K562 (cell line): ENCODE measurements around the gene SIRPA. TPM values are rescaled to one million over a fixed set of nuclear protein-coding genes. Genes with fewer than 3 reads are reported as not detected.

Experiments
- ATAC-seq: fragments of 200-7000 bp; cut with Tn5 transposase; 3 replicates; pipeline ENCODE4 v1.9.1; 2020; ENCODE audit warnings: moderate library complexity
- BruUV-seq: library from RNA; stranded (reverse); fragments of 400-500 nt; replicated peaks from 2 replicates; lab custom pipeline; 2021; lab: Mats Ljungman, UMichigan
- CTCF ChIA-PET: fragments of 300-600 bp; formaldehyde crosslinking; extraction: SDS; loops from one replicate; lab custom pipeline; 2021; ENCODE audit warnings: low intra/inter-chr PET ratio; lab: Yijun Ruan, JAX
- POLR2A ChIA-PET: fragments of 300-600, 350-650 bp; sonication (Branson Sonifier 250); formaldehyde crosslinking; extraction: SDS; loops from one replicate; lab custom pipeline; 2021; ENCODE audit warnings: antibody characterized with exemption, inconsistent platforms; lab: Yijun Ruan, JAX
- DNase-seq, 4 experiments: peaks; one replicate each; pipeline versions ENCODE4 v3.0.0 to v3.0.0-alpha.2; 2011 to 2018; ENCODE audit warnings: low spot score in 3 of 4, mixed read lengths in 3 of 4; ENCODE audit errors: extremely low read depth in 1 of 4
- FAIRE-seq: peaks from 2 replicates; lab custom pipeline; 2011; peaks lifted over from hg19 to GRCh38; lab: Jason Lieb, UNC
- H2AFZ ChIP-seq: 2 replicates; pipeline ENCODE4 v1.6.0; 2011; ENCODE audit warnings: low read depth, low read length, control low read depth, inconsistent platforms
- H3K27ac ChIP-seq: fragments of 200-600 bp; 3 replicates; pipeline ENCODE4 v1.8.0; 2011; ENCODE audit warnings: low read depth, mild to moderate bottlenecking, control low read depth, inconsistent platforms, low read length, moderate library complexity, mixed read lengths; ENCODE audit errors: extremely low read depth
- H3K27me3 ChIP-seq, 2 experiments: fragments of 300-600 bp in 1 of 2; 2 replicates in 1 of 2; 3 replicates in 1 of 2; pipeline versions ENCODE4 v1.6.0 to v1.8.0; 2011; ENCODE audit warnings: inconsistent platforms in 2 of 2, low read length in 2 of 2, mild to moderate bottlenecking in 1 of 2, mixed read lengths in 1 of 2, moderate library complexity in 1 of 2; ENCODE audit not compliant: control insufficient read depth in 2 of 2, insufficient read depth in 2 of 2
- H3K36me3 ChIP-seq: fragments of 300-600 bp; 3 replicates; pipeline ENCODE4 v1.8.0; 2011; ENCODE audit warnings: mild to moderate bottlenecking, low read length, inconsistent platforms; ENCODE audit not compliant: control insufficient read depth, insufficient read depth
- H3K4me1 ChIP-seq, 2 experiments: fragments of 200-600 bp in 1 of 2; replicated peaks in 1 of 2; 2 replicates in 1 of 2; 3 replicates in 1 of 2; pipeline versions ENCODE4 v1.5.1 to v1.8.0; 2011; ENCODE audit warnings: inconsistent platforms in 2 of 2, low read length in 2 of 2, mild to moderate bottlenecking in 1 of 2, mixed read lengths in 1 of 2, moderate library complexity in 1 of 2; ENCODE audit not compliant: control insufficient read depth in 2 of 2, insufficient read depth in 2 of 2
- H3K4me2 ChIP-seq: 2 replicates; pipeline ENCODE4 v1.6.1; 2011; ENCODE audit warnings: low read length, control low read depth, inconsistent platforms, mixed read lengths; ENCODE audit not compliant: insufficient read depth
- H3K4me3 ChIP-seq: fragments of 200-600 bp; sonication (generic), shearing (Covaris generic); 2 replicates; pipeline ENCODE4 v1.5.1; 2016; ENCODE audit warnings: control low read depth, inconsistent platforms
- H3K79me2 ChIP-seq: fragments of 200-600 bp; 3 replicates; pipeline ENCODE4 v1.8.0; 2011; ENCODE audit warnings: low read length, inconsistent platforms; ENCODE audit not compliant: control insufficient read depth, insufficient read depth
- H3K9ac ChIP-seq, 2 experiments: 2 replicates each; pipeline versions ENCODE4 v1.6.0 to v1.6.1; 2011; ENCODE audit warnings: low read depth in 2 of 2, low read length in 2 of 2, control low read depth in 1 of 2, inconsistent platforms in 1 of 2, mild to moderate bottlenecking in 1 of 2, mixed read lengths in 1 of 2; ENCODE audit not compliant: insufficient read depth in 1 of 2
- H3K9me1 ChIP-seq: one replicate; pipeline ENCODE4 v1.6.0; 2011; ENCODE audit warnings: inconsistent platforms, mild to moderate bottlenecking, low read length, moderate library complexity; ENCODE audit not compliant: control insufficient read depth, insufficient read depth
- H3K9me3 ChIP-seq: replicated peaks from 2 replicates; pipeline ENCODE4 v1.5.1; 2011; ENCODE audit warnings: low read depth, low read length, inconsistent platforms; ENCODE audit not compliant: control insufficient read depth, insufficient read depth
- H4K20me1 ChIP-seq: replicated peaks from 2 replicates; pipeline ENCODE4 v1.6.1; 2011; ENCODE audit warnings: low read length, inconsistent platforms, mixed read lengths; ENCODE audit not compliant: control insufficient read depth, insufficient read depth
- CBX2 ChIP-seq: fragments of 200-600 bp; sonication (generic); IDR thresholded peaks from one replicate; pipeline ENCODE4 v1.6.1; 2012; ENCODE audit warnings: mild to moderate bottlenecking, low read length, inconsistent platforms; ENCODE audit not compliant: insufficient read depth, poor library complexity, severe bottlenecking
- CHCHD3 ChIP-seq: fragments of 250-450 bp; sonication (Bioruptor Pico); IDR thresholded peaks from 2 replicates; pipeline ENCODE4 v2.1.2; 2022; ENCODE audit warnings: mild to moderate bottlenecking
- HNRNPL ChIP-seq: fragments of 200-400 bp; formaldehyde crosslinking; IDR thresholded peaks from 2 replicates; pipeline ENCODE4 v1.6.1; 2017; ENCODE audit warnings: low read depth, mild to moderate bottlenecking, low read length
- NCOA6 ChIP-seq: fragments of 450-650 bp; IDR thresholded peaks from 2 replicates; pipeline ENCODE4 v1.6.1; 2017; ENCODE audit warnings: mild to moderate bottlenecking
- NRF1 ChIP-seq, 2 experiments: fragments of 450-650 bp; IDR thresholded peaks in 1 of 2; conservative IDR thresholded peaks in 1 of 2; 2 replicates each; pipeline ENCODE4 v1.6.1; 2014; ENCODE audit warnings: mild to moderate bottlenecking in 2 of 2
- NUFIP1 ChIP-seq: fragments of 450-650 bp; IDR thresholded peaks from 2 replicates; pipeline ENCODE4 v1.6.1; 2018; ENCODE audit not compliant: partially characterized antibody
- SREBF2 ChIP-seq: sonication (generic); formaldehyde crosslinking; IDR thresholded peaks from 2 replicates; pipeline ENCODE4 v1.4.0; 2020; ENCODE audit warnings: mild to moderate bottlenecking, missing genetic modification reagents
- SRSF7 ChIP-seq: fragments of 200-400 bp; formaldehyde crosslinking; optimal IDR thresholded peaks from 2 replicates; pipeline ENCODE3; 2017; ENCODE audit warnings: mild to moderate bottlenecking, low read depth, low read length
- STAT5B ChIP-seq: fragments of 250-450 bp; sonication (Bioruptor Pico); IDR thresholded peaks from 2 replicates; pipeline ENCODE4 v1.8.0; 2021; ENCODE audit warnings: mild to moderate bottlenecking, inconsistent platforms
- TEAD2 ChIP-seq: fragments of 450-650 bp; IDR thresholded peaks from 2 replicates; pipeline ENCODE4 v1.6.1; 2016; ENCODE audit warnings: missing genetic modification characterization, control low read depth, missing compliant biosample characterization
- XRCC3 ChIP-seq: fragments of 450-650 bp; IDR thresholded peaks from 2 replicates; pipeline ENCODE4 v1.6.1; 2017; ENCODE audit warnings: mild to moderate bottlenecking, moderate library complexity
- WGBS: fragments of 100-300 bp; shearing (Covaris generic); methylation state at CpG from one replicate; pipeline ENCODE4 v1.1.6; 2016; ENCODE audit warnings: low coverage, mixed read lengths; ENCODE audit not compliant: insufficient coverage; ENCODE audit errors: missing lambda C conversion rate; 5-methylcytosine and 5-hydroxymethylcytosine counted together
- in situ Hi-C: fragments of 300-500 bp; cut with MboI; formaldehyde crosslinking; loops from 4 replicates; pipeline ENCODE4 v1.15.0; 2018; ENCODE audit warnings: inconsistent platforms, mixed read lengths
- intact Hi-C: fragments of 100-400 bp; cut with micrococcal nuclease; formaldehyde crosslinking; loops from 2 replicates; pipeline ENCODE4 v1.14.2; 2022
- polyA plus RNA-seq, 8 experiments: library from polyadenylated mRNA; depleted of rRNA in 4 of 8; stranded (reverse) in 5 of 8; unstranded in 3 of 8; fragments of >200 nt; fragmentation: Nextera tagmentation in 2 of 8; fragmentation: Illumina TruSeq in 1 of 8; extraction: Ambion mirVana in 2 of 8; extraction: Trizol in 1 of 8; gene quantifications; 2 replicates each; pipeline versions ENCODE4 v1.2.1 to v1.2.3, GENCODE V29; 2011 to 2014; ENCODE audit warnings: inconsistent platforms in 1 of 8, missing spikeins in 1 of 8
- total RNA-seq, 7 experiments: library from RNA; depleted of rRNA in 6 of 7; stranded (reverse); fragments of >200 nt in 6 of 7; fragmentation: Illumina TruSeq in 2 of 7; extraction: Trizol in 2 of 7; gene quantifications; 2 replicates each; pipeline versions ENCODE4 v1.2.1 to v1.2.3, GENCODE V29; 2011 to 2021; ENCODE audit warnings: low replicate concordance in 1 of 7
- TF ChIP-seq, protein P1 (sequence below), 2 experiments: fragments of 450-650 bp in 1 of 2; sonication (generic) in 1 of 2; formaldehyde crosslinking in 1 of 2; IDR thresholded peaks in 1 of 2; conservative IDR thresholded peaks in 1 of 2; 2 replicates each; pipeline versions ENCODE4 v1.6.1 to v1.8.1; 2016 to 2023; ENCODE audit warnings: mild to moderate bottlenecking in 2 of 2, moderate library complexity in 2 of 2, inconsistent platforms in 1 of 2, missing genetic modification reagents in 1 of 2
- TF ChIP-seq, protein P2 (sequence below): fragments of 250-450 bp; sonication (Bioruptor Pico); IDR thresholded peaks from 2 replicates; pipeline ENCODE4 v1.8.0; 2021; ENCODE audit warnings: borderline replicate concordance, mild to moderate bottlenecking, moderate library complexity; ENCODE audit not compliant: poor library complexity, severe bottlenecking
- TF ChIP-seq, protein P3 (sequence below): conservative IDR thresholded peaks from 2 replicates; pipeline ENCODE4 v1.6.1; 2011; ENCODE audit warnings: low read depth, mild to moderate bottlenecking, low read length; ENCODE audit not compliant: control insufficient read depth

The SIRPA gene
- total and polyA plus RNA-seq, 9 of the 15 experiments (the other 6 are each of a cell fraction or from before 2014, with no cell fraction given), result 0.01 to 0.40 (median 0.11) TPM; not detected in 2

DNA sequence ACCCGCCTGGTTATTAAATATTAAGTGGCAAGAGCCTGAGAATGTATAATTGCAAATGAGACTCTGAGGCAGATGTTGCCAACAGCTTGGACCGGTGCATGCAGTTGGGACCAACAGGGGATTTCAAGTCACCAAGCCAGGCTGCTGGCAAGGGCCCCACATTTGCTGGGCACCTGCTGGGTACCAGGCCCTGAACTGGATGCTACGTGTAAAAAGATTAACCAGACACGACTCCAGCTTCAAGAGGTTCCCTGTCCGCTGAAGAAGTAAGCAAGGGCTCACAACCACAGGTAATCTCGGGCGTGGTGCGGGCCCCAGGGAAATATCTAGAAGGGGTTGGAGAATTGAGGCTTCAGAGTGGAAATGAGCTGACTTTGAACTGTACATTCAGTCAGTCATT, 13.2 kb upstream of the SIRPA start:
- in situ Hi-C loops (no loop called here), intact Hi-C loops (no loop called here)
- Histone ChIP-seq H3K9me3 (no peaks in the 10 kb centered on the region), H3K4me2 (no peak overlapping the region), H3K4me1 (no peaks in the 10 kb centered on the region), H3K27ac (no peak overlapping the region), H3K79me2 (no peaks in the 10 kb centered on the region), H3K27me3 (peaks cover 0 to 15% of the 10 kb centered on the region in 2 experiments; a peak in 3 of 5 replicates), H3K4me3 (no peak overlapping the region), H3K36me3 (no peaks in the 10 kb centered on the region), H2AFZ (no peak overlapping the region), H3K9me1 (no peaks in the 10 kb centered on the region), H3K9ac (no peak overlapping the region), H4K20me1 (no peaks in the 10 kb centered on the region)
- ATAC-seq (no peak), FAIRE-seq (no peak), DNase-seq (no peak)
- WGBS, result 0% methylated on average over 5 of the region's 8 CpGs
- POLR2A ChIA-PET, result no interaction called here
- CTCF ChIA-PET, result no interaction called here
- TF ChIP-seq, protein P1, sequence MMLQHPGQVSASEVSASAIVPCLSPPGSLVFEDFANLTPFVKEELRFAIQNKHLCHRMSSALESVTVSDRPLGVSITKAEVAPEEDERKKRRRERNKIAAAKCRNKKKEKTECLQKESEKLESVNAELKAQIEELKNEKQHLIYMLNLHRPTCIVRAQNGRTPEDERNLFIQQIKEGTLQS (IDR thresholded peaks at IDR 0.05), result no peak
- TF ChIP-seq, protein P1 (CRISPR knock-in tag; conservative IDR thresholded peaks at IDR 0.05), result no peak
- TF ChIP-seq CHCHD3 (CRISPR knock-in tag) (no peak), CBX2 (no peak), STAT5B (CRISPR knock-in tag) (no peak)
- no TSS peak for BruUV-seq

DNA sequence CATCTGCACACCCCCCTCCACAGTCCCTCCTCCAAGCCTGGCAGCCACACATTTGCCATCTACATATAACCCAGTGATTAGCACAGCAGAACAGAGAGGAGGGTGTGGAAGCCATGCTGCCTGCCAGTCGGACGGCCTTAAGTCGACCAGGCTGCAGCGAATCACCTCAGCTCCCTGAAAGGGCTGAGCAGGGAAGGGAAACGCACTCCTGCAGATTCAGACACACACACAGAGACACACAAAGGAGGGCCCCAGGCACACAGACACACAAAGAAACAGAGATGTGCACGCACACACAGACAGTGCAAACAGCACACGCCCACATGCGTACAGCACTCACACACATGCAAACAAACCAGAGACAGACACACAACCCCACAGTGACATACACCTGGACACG, 11.2 kb upstream of the SIRPA start:
- H3K4me3 ChIP-seq, result no peak overlapping the region
- intact Hi-C loops (no loop called here), in situ Hi-C loops (no loop called here)
- H3K79me2 ChIP-seq, result no peaks in the 10 kb centered on the region
- DNase-seq, result no peak
- CTCF ChIA-PET, result no interaction called here
- no peaks in the 10 kb centered on the region for H4K20me1 ChIP-seq
- H3K9me3 ChIP-seq, result no peaks in the 10 kb centered on the region
- ATAC-seq, result no peak
- H3K9me1 ChIP-seq, result no peaks in the 10 kb centered on the region
- FAIRE-seq, result no peak
- H2AFZ ChIP-seq, result no peak overlapping the region
- POLR2A ChIA-PET, result no interaction called here
- no peak overlapping the region for H3K4me2 ChIP-seq
- H3K27me3 ChIP-seq, result peaks cover 0 to 15% of the 10 kb centered on the region in 2 experiments; a peak in 3 of 5 replicates
- H3K9ac ChIP-seq, result no peak overlapping the region
- H3K4me1 ChIP-seq, result no peaks in the 10 kb centered on the region
- WGBS, result 0% methylated on average over 9 of the region's 9 CpGs
- H3K36me3 ChIP-seq, result no peaks in the 10 kb centered on the region
- BruUV-seq, result no TSS peak
- H3K27ac ChIP-seq, result no peak overlapping the region
- TF ChIP-seq XRCC3 (no peak), NCOA6 (no peak), HNRNPL (no peak), NUFIP1 (no peak), TEAD2 (no peak), SREBF2 (CRISPR knock-in tag) (no peak), NRF1 (conservative IDR thresholded peaks at IDR 0.05 in 1 of 2, IDR thresholded peaks at IDR 0.05 in 1 of 2) (no peak), SRSF7 (no peak)
- TF ChIP-seq, protein P2, sequence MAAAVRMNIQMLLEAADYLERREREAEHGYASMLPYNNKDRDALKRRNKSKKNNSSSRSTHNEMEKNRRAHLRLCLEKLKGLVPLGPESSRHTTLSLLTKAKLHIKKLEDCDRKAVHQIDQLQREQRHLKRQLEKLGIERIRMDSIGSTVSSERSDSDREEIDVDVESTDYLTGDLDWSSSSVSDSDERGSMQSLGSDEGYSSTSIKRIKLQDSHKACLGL (CRISPR knock-in tag), result no peak
- TF ChIP-seq, protein P3, sequence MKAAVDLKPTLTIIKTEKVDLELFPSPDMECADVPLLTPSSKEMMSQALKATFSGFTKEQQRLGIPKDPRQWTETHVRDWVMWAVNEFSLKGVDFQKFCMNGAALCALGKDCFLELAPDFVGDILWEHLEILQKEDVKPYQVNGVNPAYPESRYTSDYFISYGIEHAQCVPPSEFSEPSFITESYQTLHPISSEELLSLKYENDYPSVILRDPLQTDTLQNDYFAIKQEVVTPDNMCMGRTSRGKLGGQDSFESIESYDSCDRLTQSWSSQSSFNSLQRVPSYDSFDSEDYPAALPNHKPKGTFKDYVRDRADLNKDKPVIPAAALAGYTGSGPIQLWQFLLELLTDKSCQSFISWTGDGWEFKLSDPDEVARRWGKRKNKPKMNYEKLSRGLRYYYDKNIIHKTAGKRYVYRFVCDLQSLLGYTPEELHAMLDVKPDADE, result no peak
